GM15510 (cell line): ENCODE results near the gene STX16.

Experiments used
- POLR2A ChIP-seq: IDR thresholded peaks from 3 replicates; pipeline ENCODE4 v1.6.1; 2011; ENCODE audit warnings: borderline replicate concordance; ENCODE audit not compliant: insufficient read length; ENCODE audit errors: extremely low read depth

The STX16 gene

DNA sequence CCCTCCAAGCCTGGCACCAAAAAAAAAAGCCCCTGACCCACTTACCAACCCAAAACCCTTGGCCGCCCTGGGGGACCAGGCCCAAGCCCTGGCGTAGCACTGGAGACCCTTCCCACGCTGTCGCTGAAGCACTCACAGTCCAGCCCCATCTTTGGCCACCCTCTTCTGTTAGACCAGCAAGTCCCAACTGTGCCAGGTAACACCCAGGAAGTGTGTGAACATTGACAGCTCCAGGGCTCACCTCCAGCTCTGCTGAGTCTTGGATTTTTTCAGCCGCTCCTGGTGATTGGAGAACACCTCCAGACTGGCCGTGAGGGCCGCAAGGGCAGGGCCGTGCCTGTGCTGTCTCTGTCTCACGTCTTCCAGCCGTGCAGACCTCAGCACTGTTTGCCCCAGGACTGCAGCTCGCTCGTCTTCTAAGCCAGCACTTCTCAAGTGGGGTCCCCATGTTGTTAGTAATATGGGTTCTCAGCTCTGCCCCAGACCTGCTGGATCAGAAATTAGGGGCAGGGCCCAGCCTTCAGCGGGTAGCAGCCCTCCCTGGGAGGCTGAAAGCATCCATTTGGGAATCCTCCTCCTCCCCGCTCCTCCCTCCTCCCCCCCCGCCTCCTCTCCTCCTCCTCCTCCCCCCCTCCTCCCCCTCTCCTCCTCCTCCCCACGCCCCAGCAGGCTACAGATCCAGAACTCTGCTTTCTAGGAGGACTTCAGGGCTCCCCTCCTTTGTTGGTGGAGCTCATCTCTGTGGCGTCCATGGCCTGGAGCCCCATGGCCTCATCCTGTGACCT, 59.6 kb downstream of the STX16 start:
- no peak for TF ChIP-seq POLR2A

- TF ChIP-seq POLR2A = no peak
These were observed 60.4 kb downstream of the STX16 start for GRCh38 chr20:58711266-58712051.

DNA sequence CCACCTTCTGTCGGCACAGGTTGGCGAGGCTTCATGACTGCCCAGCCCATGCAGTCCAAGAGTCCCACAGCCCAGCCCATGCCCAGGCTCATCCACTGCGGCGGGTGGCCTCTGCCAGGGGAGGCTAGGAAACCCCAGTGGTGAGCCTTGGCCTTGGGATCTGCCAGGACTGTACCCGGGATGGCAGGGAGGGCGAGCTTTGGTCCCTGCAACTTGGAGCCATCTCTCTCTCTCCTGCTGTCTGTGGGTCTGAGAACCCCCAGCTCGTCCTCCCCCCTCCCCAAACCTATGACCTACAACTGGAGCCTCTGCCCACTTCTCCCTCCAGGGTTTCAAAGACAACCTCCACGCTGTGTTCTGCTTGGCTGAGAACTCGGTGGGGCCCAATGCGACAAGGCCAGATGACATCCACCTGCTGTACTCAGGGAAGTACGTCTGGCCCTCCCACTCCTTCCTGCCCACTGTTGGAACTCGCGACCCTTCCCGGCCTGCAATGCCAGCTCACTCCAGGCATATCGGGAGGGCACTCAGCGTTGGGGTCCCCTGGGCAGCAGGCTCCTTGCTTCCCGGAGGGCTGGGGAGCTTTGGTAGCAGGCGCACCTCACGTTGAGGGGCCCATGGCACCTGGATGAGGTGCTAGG, 61.2 kb downstream of the STX16 start:
- TF ChIP-seq POLR2A = no peak

DNA sequence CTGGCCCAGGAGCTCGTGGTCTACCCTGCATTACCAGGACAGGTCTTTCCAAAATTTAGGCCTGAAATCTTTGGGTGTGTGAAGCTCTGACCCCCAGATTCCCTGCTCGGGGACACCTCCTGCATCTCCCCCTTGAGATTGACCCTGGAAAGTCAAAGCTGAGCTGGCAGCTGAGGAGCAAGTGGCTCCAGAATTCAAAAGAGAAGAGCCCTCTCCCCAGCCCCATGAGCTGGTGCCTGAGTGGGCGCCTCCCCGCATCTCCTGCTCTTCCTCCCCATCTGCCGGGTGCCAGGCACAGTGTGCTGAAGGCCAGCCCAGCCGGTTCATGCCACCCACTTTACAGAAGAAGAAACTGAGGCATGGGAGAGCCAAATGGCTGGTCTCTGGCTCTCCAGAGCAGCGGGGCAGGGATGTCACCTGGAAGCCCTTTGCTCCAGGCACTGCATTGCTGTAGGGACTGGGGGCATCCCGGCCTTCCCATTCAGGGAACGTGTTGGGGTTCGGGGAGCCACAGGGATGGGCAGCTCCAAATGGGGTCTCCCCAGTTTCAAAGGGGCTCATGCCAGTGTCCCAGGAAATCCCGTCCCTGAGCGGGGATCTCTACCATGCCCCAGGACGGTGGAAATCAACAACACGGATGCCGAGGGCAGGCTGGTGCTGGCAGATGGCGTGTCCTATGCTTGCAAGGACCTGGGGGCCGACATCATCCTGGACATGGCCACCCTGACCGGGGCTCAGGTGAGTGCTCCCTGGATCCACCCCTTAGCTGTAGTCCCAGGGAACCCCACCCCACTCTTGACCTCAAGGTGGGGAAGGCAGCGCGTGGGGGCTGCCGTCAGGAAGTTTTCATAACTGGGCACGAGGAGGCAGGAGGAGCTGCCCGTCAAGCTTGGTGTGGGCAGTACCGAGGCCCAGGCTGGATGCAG, 62.0 kb downstream of the STX16 start:
- no peak for TF ChIP-seq POLR2A

GRCh38 chr20:58713801-58714339, 62.8 kb downstream of the STX16 start:
- no peak for TF ChIP-seq POLR2A

DNA sequence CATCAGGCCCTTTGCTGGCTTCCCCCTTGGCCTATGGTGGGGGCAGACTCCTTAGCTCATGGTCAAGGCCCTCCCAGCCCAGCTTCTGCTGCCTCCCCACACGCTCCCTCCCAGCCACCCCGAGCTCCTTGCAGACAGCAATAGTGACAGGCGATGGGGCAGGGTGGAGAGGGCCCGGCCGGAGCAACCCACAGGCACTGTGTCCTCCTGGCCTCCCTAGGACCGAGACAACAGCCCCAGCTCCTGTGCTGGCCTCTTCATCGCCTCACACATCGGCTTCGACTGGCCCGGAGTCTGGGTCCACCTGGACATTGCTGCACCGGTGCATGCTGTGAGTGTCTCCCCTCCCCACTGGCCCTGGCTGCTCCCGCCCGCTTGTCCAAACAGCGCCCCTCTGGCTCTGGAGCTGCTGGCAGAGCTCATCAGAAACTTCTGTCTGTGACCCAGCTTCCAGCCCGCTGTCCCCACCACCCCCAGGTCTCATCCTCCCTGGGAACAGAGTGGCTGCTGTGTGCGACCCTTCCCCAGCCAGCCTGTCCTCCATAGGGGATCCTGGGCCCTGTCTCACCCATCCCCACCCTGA, 63.3 kb downstream of the STX16 start:
- TF ChIP-seq POLR2A = no peak

DNA sequence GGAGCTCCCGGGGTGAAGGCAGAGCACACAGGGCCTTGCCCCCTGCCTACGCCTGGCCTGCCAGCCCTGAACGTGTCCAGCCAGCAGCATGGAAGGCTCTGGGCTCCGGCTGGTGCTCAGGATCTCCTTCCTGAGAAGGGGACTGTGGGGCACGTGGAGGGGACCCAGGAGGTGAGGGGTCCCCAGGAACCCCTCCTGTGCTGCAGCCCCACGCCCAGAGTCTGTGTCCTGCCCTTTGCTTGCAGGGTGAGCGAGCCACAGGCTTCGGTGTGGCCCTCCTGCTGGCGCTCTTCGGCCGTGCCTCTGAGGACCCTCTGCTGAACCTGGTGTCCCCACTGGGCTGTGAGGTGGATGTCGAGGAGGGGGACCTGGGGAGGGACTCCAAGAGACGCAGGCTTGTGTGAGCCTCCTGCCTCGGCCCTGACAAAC, 63.9 kb downstream of the STX16 start:
- no peak for TF ChIP-seq POLR2A

GRCh38 chr20:58715391-58715800, 64.3 kb downstream of the STX16 start:
- TF ChIP-seq POLR2A = no peak

GRCh38 chr20:58715801-58716475, 64.9 kb downstream of the STX16 start:
- TF ChIP-seq POLR2A = no peak

GRCh38 chr20:58716476-58717277, 65.6 kb downstream of the STX16 start:
- TF ChIP-seq POLR2A = no peak

DNA sequence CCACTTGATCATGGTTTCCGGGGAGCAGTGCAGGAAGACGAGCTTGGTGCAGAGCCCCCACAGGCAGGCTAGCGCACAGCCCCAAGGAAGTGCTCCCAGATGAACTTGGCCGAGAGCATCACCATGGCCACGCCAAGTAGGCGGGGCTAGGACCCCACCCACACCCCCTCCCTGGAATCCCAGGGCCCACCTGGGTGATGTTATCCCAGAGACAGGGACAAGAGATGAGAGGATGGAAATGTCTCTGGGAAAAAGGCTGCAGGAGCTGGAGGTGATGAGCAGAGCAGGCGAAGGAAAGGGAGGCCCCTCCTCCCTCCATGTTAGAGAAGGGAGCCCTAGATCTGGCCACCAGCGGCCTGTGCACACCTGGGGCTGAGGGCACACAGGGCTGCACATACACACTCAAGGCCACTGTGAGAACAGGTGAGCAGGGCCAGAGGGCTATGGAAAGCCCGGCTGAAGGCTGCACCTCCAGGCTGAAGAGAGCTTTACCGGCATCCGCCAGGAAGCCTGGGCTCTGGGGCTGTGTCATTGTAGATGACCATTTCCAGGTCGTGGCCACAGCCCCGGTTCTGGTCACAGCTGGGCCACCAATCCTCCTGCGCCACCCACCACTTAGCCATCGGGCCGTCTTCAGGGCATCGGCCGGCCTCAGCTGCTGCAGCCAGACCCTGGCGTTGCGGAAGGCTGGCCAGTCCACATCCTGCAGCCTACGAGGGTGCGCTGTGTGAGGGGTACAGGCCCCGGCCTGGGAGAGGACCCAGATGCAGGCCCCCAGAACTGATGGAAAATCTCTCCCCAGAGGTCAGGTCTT, 66.4 kb downstream of the STX16 start:
- TF ChIP-seq POLR2A = no peak
